HEK293 (cell line): ENCODE data around the gene CDK1.

Experiments
- CTCF ChIA-PET: fragments of 350-600 bp; formaldehyde crosslinking; extraction: SDS; loops from one replicate; lab custom pipeline; 2021; ENCODE audit warnings: antibody characterized with exemption; lab: Yijun Ruan, JAX
- POLR2A ChIA-PET: fragments of 300-600 bp; formaldehyde crosslinking; extraction: SDS; loops from one replicate; lab custom pipeline; 2020; ENCODE audit warnings: antibody characterized with exemption, inconsistent platforms; lab: Yijun Ruan, JAX
- H3K27ac ChIP-seq: fragments of 200-500 bp; sonication (Bioruptor generic); 2 replicates; pipeline ENCODE4 v1.5.1; 2014; ENCODE audit warnings: low read depth, low read length, control low read depth, inconsistent platforms; ENCODE audit errors: extremely low read depth
- H3K36me3 ChIP-seq, 2 experiments: fragments of 200-500 bp in 1 of 2; sonication (Bioruptor generic) in 1 of 2; 1 replicate in 1 of 2; 2 replicates in 1 of 2; pipeline ENCODE4 v1.5.1; 2014 to 2017; ENCODE audit warnings: inconsistent platforms in 2 of 2, low read length in 2 of 2; ENCODE audit not compliant: control insufficient read depth in 2 of 2, insufficient read depth in 1 of 2
- H3K4me1 ChIP-seq: fragments of 200-500 bp; sonication (Bioruptor generic); 2 replicates; pipeline ENCODE4 v1.5.1; 2014; ENCODE audit warnings: mild to moderate bottlenecking, low read length, inconsistent platforms; ENCODE audit not compliant: control insufficient read depth, insufficient read depth
- H3K4me3 ChIP-seq: 2 replicates; pipeline ENCODE4 v1.5.1; 2011; ENCODE audit warnings: low read depth, mild to moderate bottlenecking, control low read depth, low read length, moderate library complexity
- H3K9me3 ChIP-seq: fragments of 200-500 bp; sonication (Bioruptor generic); 2 replicates; pipeline ENCODE4 v1.5.1; 2014; ENCODE audit warnings: low read depth, low read length, inconsistent platforms; ENCODE audit not compliant: control insufficient read depth, insufficient read depth
- BCL11A ChIP-seq: fragments of 450-650 bp; formaldehyde crosslinking; IDR thresholded peaks from 2 replicates; pipeline ENCODE4 v1.5.1; 2016; ENCODE audit warnings: low read depth, missing biosample characterization, missing genetic modification characterization
- OVOL3 ChIP-seq: fragments of 450-650 bp; formaldehyde crosslinking; IDR thresholded peaks from 2 replicates; pipeline ENCODE4 v1.5.1; 2016; ENCODE audit warnings: missing biosample characterization, missing genetic modification characterization
- SCRT1 ChIP-seq: fragments of 450-650 bp; formaldehyde crosslinking; IDR thresholded peaks from 2 replicates; pipeline ENCODE4 v1.5.1; 2016; ENCODE audit warnings: missing biosample characterization, missing genetic modification characterization, borderline replicate concordance
- SCRT2 ChIP-seq: fragments of 450-650 bp; formaldehyde crosslinking; IDR thresholded peaks from 2 replicates; pipeline ENCODE4 v1.5.1; 2016; ENCODE audit warnings: missing biosample characterization, missing genetic modification characterization
- SP3 ChIP-seq: fragments of 450-650 bp; formaldehyde crosslinking; IDR thresholded peaks from 2 replicates; pipeline ENCODE4 v1.5.1; 2016; ENCODE audit warnings: missing biosample characterization, missing genetic modification characterization
- ZNF138 ChIP-seq: fragments of 450-650 bp; formaldehyde crosslinking; IDR thresholded peaks from 2 replicates; pipeline ENCODE4 v1.5.1; 2016; ENCODE audit warnings: missing biosample characterization, missing genetic modification characterization, borderline replicate concordance
- ZNF221 ChIP-seq: fragments of 450-650 bp; formaldehyde crosslinking; IDR thresholded peaks from 2 replicates; pipeline ENCODE4 v1.5.1; 2017; ENCODE audit warnings: missing biosample characterization, missing genetic modification characterization, borderline replicate concordance
- ZNF223 ChIP-seq: fragments of 450-650 bp; formaldehyde crosslinking; IDR thresholded peaks from 2 replicates; pipeline ENCODE4 v1.5.1; 2016; ENCODE audit warnings: missing biosample characterization, missing genetic modification characterization
- ZNF23 ChIP-seq: fragments of 450-650 bp; formaldehyde crosslinking; IDR thresholded peaks from 2 replicates; pipeline ENCODE4 v1.5.1; 2016; ENCODE audit warnings: missing biosample characterization, missing genetic modification characterization, borderline replicate concordance
- ZNF324 ChIP-seq: fragments of 450-650 bp; formaldehyde crosslinking; IDR thresholded peaks from 2 replicates; pipeline ENCODE4 v1.5.1; 2016; ENCODE audit warnings: missing biosample characterization, missing genetic modification characterization
- ZNF416 ChIP-seq: fragments of 450-650 bp; formaldehyde crosslinking; IDR thresholded peaks from 2 replicates; pipeline ENCODE4 v1.5.1; 2016; ENCODE audit warnings: missing biosample characterization, missing genetic modification characterization
- ZNF426 ChIP-seq: fragments of 450-650 bp; formaldehyde crosslinking; IDR thresholded peaks from 2 replicates; pipeline ENCODE4 v1.5.1; 2017; ENCODE audit warnings: missing biosample characterization, missing genetic modification characterization, mild to moderate bottlenecking, inconsistent platforms, moderate library complexity
- ZNF514 ChIP-seq: fragments of 450-650 bp; formaldehyde crosslinking; IDR thresholded peaks from 2 replicates; pipeline ENCODE4 v1.5.1; 2016; ENCODE audit warnings: missing biosample characterization, missing genetic modification characterization
- ZNF560 ChIP-seq: fragments of 450-650 bp; formaldehyde crosslinking; IDR thresholded peaks from 2 replicates; pipeline ENCODE4 v1.5.1; 2017; ENCODE audit warnings: missing biosample characterization, missing genetic modification characterization, borderline replicate concordance
- TF ChIP-seq, protein P1 (sequence below): fragments of 450-650 bp; formaldehyde crosslinking; IDR thresholded peaks from 2 replicates; pipeline ENCODE4 v1.5.1; 2016; ENCODE audit warnings: missing biosample characterization, missing genetic modification characterization
- TF ChIP-seq, protein P2 (sequence below): fragments of 450-650 bp; formaldehyde crosslinking; IDR thresholded peaks from 2 replicates; pipeline ENCODE4 v1.5.1; 2016; ENCODE audit warnings: missing biosample characterization, missing genetic modification characterization
- TF ChIP-seq, protein P3 (sequence below): fragments of 450-650 bp; formaldehyde crosslinking; IDR thresholded peaks from 2 replicates; pipeline ENCODE4 v1.5.1; 2016; ENCODE audit warnings: missing biosample characterization, missing genetic modification characterization
- TF ChIP-seq, protein P4 (sequence below): fragments of 450-650 bp; formaldehyde crosslinking; IDR thresholded peaks from 2 replicates; pipeline ENCODE4 v1.5.1; 2016; ENCODE audit warnings: missing biosample characterization, missing genetic modification characterization
- TF ChIP-seq, protein P5 (sequence below): fragments of 450-650 bp; formaldehyde crosslinking; IDR thresholded peaks from 2 replicates; pipeline ENCODE4 v1.5.1; 2017; ENCODE audit warnings: missing biosample characterization, missing genetic modification characterization
- TF ChIP-seq, protein P6 (sequence below): fragments of 450-650 bp; formaldehyde crosslinking; IDR thresholded peaks from 2 replicates; pipeline ENCODE4 v1.5.1; 2016; ENCODE audit warnings: missing biosample characterization, missing genetic modification characterization

The CDK1 gene

DNA sequence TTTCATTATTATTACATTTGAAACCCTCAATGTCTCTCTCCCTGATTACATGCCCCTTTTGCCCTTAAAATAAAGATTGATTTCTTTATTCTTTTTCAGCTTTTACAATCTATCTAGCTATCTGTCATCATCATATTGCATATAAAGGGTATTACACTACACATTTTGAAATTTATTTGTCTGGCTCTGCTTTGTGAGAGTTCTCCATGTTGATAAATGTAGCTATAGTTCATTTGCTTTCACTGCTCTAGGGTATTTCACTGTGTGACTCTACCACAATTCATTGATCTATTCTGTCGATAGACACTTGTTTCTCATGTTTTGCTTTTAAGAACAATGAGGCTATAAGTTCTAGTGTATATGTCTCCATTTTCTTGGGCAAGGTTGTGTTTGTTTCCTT lies 25.6 kb downstream of the CDK1 start:
- peaks cover under 1 to 2% of the 10 kb centered on the region in 2 experiments; a peak in 2 of 3 replicates for H3K36me3 ChIP-seq
- TF ChIP-seq OVOL3 (tag by site-specific recombination) (no peak), ZNF324 (no peak), ZNF223 (tag by site-specific recombination) (no peak)
- peaks cover 11% of the 10 kb centered on the region for H3K4me1 ChIP-seq
- ChIA-PET CTCF (interaction anchor here (0.6 kb wide), 1 partner anchor 467 kb away, joined by 3 read pairs; no protein-coding TSS in a partner anchor), POLR2A (no interaction called here)
- H3K4me3 ChIP-seq: no peak overlapping the region
- no peaks in the 10 kb centered on the region for H3K9me3 ChIP-seq
- no peak overlapping the region for H3K27ac ChIP-seq

DNA sequence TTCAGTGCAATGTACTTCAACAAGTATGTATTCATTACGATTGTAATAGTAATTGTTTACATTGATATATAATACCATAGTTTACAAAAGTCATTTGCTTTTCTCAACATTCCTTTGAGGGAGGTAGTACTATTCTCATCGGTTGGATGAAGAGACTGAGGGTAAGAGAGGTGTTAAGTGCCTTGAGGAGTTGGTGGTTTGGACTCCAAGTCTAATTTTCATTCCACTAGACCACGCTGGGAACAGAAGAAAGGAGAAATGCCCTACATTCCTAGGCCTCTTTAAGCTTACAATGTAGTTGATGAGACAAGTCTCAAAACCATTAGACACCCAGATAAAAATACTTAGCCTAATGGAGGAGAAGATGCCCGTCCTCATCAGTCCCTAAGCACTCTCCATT lies 28.6 kb downstream of the CDK1 start:
- Histone ChIP-seq H3K27ac (no peak overlapping the region), H3K9me3 (no peaks in the 10 kb centered on the region), H3K36me3 (no peaks in the 10 kb centered on the region), H3K4me1 (no peaks in the 10 kb centered on the region; the same call in 1 of the 2 replicates), H3K4me3 (no peak overlapping the region)
- CTCF ChIA-PET: no interaction called here
- TF ChIP-seq, protein P1, sequence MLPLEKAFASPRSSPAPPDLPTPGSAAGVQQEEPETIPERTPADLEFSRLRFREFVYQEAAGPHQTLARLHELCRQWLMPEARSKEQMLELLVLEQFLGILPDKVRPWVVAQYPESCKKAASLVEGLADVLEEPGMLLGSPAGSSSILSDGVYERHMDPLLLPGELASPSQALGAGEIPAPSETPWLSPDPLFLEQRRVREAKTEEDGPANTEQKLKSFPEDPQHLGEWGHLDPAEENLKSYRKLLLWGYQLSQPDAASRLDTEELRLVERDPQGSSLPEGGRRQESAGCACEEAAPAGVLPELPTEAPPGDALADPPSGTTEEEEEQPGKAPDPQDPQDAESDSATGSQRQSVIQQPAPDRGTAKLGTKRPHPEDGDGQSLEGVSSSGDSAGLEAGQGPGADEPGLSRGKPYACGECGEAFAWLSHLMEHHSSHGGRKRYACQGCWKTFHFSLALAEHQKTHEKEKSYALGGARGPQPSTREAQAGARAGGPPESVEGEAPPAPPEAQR (tag by site-specific recombination): no peak
- no peak for TF ChIP-seq ZNF221 (tag by site-specific recombination)
- TF ChIP-seq SCRT2 (tag by site-specific recombination): 0 out of 2 replicates have a peak, but pooled peaks have one; percentile 19
- TF ChIP-seq, protein P2, sequence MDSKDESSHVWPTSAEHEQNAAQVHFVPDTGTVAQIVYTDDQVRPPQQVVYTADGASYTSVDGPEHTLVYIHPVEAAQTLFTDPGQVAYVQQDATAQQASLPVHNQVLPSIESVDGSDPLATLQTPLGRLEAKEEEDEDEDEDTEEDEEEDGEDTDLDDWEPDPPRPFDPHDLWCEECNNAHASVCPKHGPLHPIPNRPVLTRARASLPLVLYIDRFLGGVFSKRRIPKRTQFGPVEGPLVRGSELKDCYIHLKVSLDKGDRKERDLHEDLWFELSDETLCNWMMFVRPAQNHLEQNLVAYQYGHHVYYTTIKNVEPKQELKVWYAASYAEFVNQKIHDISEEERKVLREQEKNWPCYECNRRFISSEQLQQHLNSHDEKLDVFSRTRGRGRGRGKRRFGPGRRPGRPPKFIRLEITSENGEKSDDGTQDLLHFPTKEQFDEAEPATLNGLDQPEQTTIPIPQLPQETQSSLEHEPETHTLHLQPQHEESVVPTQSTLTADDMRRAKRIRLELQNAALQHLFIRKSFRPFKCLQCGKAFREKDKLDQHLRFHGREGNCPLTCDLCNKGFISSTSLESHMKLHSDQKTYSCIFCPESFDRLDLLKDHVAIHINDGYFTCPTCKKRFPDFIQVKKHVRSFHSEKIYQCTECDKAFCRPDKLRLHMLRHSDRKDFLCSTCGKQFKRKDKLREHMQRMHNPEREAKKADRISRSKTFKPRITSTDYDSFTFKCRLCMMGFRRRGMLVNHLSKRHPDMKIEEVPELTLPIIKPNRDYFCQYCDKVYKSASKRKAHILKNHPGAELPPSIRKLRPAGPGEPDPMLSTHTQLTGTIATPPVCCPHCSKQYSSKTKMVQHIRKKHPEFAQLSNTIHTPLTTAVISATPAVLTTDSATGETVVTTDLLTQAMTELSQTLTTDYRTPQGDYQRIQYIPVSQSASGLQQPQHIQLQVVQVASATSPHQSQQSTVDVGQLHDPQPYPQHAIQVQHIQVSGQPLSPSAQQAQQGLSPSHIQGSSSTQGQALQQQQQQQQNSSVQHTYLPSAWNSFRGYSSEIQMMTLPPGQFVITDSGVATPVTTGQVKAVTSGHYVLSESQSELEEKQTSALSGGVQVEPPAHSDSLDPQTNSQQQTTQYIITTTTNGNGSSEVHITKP (tag by site-specific recombination): no peak
- POLR2A ChIA-PET: no interaction called here

DNA sequence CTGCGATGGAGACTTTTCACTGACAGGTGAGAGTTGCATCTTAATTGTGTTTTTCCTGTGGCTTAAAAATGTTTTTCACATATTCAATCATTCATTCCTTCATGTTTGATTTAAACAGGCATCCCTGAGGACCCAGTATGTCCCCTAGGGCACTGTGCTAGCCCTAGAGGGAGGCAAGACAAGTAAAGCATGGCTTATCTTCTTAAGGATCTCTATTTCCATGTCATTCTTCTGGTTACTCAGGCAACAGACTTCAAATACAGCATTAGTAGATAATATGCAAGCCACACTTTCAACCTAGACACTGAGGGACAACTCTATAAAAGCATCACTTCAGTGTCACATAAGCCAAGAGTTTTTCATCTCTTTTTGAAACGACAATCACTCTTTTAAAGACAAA lies 29.2 kb downstream of the CDK1 start:
- Histone ChIP-seq H3K4me1 (no peaks in the 10 kb centered on the region; the same call in 1 of the 2 replicates), H3K4me3 (no peak overlapping the region), H3K27ac (no peak overlapping the region), H3K36me3 (no peaks in the 10 kb centered on the region), H3K9me3 (no peaks in the 10 kb centered on the region)
- ChIA-PET POLR2A (no interaction called here), CTCF (no interaction called here)
- TF ChIP-seq ZNF514 (tag by site-specific recombination) (no peak), ZNF416 (no peak), ZNF560 (tag by site-specific recombination) (no peak), ZNF23 (no peak), SCRT1 (no peak), ZNF138 (no peak), BCL11A (tag by site-specific recombination) (no peak), SP3 (tag by site-specific recombination) (no peak), ZNF426 (tag by site-specific recombination) (no peak)
- TF ChIP-seq, protein P3, sequence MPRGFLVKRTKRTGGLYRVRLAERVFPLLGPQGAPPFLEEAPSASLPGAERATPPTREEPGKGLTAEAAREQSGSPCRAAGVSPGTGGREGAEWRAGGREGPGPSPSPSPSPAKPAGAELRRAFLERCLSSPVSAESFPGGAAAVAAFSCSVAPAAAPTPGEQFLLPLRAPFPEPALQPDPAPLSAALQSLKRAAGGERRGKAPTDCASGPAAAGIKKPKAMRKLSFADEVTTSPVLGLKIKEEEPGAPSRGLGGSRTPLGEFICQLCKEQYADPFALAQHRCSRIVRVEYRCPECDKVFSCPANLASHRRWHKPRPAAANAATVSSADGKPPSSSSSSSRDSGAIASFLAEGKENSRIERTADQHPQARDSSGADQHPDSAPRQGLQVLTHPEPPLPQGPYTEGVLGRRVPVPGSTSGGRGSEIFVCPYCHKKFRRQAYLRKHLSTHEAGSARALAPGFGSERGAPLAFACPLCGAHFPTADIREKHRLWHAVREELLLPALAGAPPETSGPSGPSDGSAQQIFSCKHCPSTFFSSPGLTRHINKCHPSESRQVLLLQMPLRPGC: no peak
- TF ChIP-seq, protein P4, sequence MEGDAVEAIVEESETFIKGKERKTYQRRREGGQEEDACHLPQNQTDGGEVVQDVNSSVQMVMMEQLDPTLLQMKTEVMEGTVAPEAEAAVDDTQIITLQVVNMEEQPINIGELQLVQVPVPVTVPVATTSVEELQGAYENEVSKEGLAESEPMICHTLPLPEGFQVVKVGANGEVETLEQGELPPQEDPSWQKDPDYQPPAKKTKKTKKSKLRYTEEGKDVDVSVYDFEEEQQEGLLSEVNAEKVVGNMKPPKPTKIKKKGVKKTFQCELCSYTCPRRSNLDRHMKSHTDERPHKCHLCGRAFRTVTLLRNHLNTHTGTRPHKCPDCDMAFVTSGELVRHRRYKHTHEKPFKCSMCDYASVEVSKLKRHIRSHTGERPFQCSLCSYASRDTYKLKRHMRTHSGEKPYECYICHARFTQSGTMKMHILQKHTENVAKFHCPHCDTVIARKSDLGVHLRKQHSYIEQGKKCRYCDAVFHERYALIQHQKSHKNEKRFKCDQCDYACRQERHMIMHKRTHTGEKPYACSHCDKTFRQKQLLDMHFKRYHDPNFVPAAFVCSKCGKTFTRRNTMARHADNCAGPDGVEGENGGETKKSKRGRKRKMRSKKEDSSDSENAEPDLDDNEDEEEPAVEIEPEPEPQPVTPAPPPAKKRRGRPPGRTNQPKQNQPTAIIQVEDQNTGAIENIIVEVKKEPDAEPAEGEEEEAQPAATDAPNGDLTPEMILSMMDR (tag by site-specific recombination): no peak
- TF ChIP-seq, protein P5, sequence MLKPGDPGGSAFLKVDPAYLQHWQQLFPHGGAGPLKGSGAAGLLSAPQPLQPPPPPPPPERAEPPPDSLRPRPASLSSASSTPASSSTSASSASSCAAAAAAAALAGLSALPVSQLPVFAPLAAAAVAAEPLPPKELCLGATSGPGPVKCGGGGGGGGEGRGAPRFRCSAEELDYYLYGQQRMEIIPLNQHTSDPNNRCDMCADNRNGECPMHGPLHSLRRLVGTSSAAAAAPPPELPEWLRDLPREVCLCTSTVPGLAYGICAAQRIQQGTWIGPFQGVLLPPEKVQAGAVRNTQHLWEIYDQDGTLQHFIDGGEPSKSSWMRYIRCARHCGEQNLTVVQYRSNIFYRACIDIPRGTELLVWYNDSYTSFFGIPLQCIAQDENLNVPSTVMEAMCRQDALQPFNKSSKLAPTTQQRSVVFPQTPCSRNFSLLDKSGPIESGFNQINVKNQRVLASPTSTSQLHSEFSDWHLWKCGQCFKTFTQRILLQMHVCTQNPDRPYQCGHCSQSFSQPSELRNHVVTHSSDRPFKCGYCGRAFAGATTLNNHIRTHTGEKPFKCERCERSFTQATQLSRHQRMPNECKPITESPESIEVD (tag by site-specific recombination): no peak
- TF ChIP-seq, protein P6, sequence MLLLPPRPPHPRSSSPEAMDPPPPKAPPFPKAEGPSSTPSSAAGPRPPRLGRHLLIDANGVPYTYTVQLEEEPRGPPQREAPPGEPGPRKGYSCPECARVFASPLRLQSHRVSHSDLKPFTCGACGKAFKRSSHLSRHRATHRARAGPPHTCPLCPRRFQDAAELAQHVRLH (tag by site-specific recombination): no peak
